GM23338 (cell line): ENCODE measurements around the gene RWDD3. TPM values are rescaled to one million over a fixed set of nuclear protein-coding genes. Genes with fewer than 3 reads are reported as not detected.

Experiments used
- ATAC-seq: fragments of 200-7000 bp; cut with Tn5 transposase; 3 replicates; pipeline ENCODE4 v1.9.1; 2020
- DNase-seq: peaks from one replicate; pipeline ENCODE4 v3.0.0-alpha.2; 2015; ENCODE audit warnings: low spot score
- H2AFZ ChIP-seq: fragments of 200-600 bp; sonication (generic); 2 replicates; pipeline ENCODE4 v1.8.0; 2016; ENCODE audit warnings: antibody characterized with exemption, mild to moderate bottlenecking, moderate library complexity
- H3F3A ChIP-seq: fragments of 200-600 bp; sonication (generic); replicated peaks from 2 replicates; pipeline ENCODE4 v1.8.0; 2017; ENCODE audit warnings: antibody characterized with exemption, mixed run types, low read depth
- H3K27ac ChIP-seq: fragments of 200-600 bp; sonication (generic); 2 replicates; pipeline ENCODE4 v1.6.1; 2016; ENCODE audit warnings: low read depth
- H3K27me3 ChIP-seq: fragments of 200-600 bp; sonication (generic); 2 replicates; pipeline ENCODE4 v1.8.0; 2016; ENCODE audit warnings: mild to moderate bottlenecking, mixed run types, moderate library complexity; ENCODE audit not compliant: insufficient read depth
- H3K36me3 ChIP-seq: fragments of 200-600 bp; sonication (generic); 2 replicates; pipeline ENCODE4 v1.8.0; 2016; ENCODE audit warnings: mild to moderate bottlenecking; ENCODE audit not compliant: insufficient read depth
- H3K4me1 ChIP-seq: fragments of 200-600 bp; sonication (generic); 2 replicates; pipeline ENCODE4 v1.8.0; 2016; ENCODE audit warnings: mild to moderate bottlenecking, moderate library complexity; ENCODE audit not compliant: insufficient read depth
- H3K4me2 ChIP-seq: fragments of 200-600 bp; sonication (generic); 2 replicates; pipeline ENCODE4 v1.7.1; 2017; ENCODE audit warnings: mixed run types
- H3K4me3 ChIP-seq: fragments of 200-600 bp; sonication (generic); 2 replicates; pipeline ENCODE4 v1.6.1; 2016; ENCODE audit warnings: mixed run types
- H3K79me2 ChIP-seq: fragments of 200-600 bp; sonication (generic); replicated peaks from 2 replicates; pipeline ENCODE4 v1.8.0; 2017; ENCODE audit warnings: mild to moderate bottlenecking; ENCODE audit not compliant: insufficient read depth
- H3K9me2 ChIP-seq: fragments of 200-600 bp; sonication (generic); 2 replicates; pipeline ENCODE4 v1.8.0; 2017; ENCODE audit not compliant: insufficient read depth
- H4K20me1 ChIP-seq: fragments of 200-600 bp; sonication (generic); replicated peaks from 2 replicates; pipeline ENCODE4 v1.8.0; 2017; ENCODE audit warnings: mild to moderate bottlenecking; ENCODE audit not compliant: insufficient read depth
- H3K27ac Mint-ChIP-seq: 2 replicates; pipeline ENCODE4 v1.8.0; 2020; ENCODE audit warnings: inconsistent platforms, mild to moderate bottlenecking, moderate library complexity, mixed read lengths
- H3K27me3 Mint-ChIP-seq: 3 replicates; pipeline ENCODE4 v1.8.0; 2022; ENCODE audit warnings: low read depth, mild to moderate bottlenecking, moderate library complexity, mixed read lengths, inconsistent platforms; ENCODE audit not compliant: insufficient read depth, poor library complexity
- H3K36me3 Mint-ChIP-seq: 3 replicates; pipeline ENCODE4 v1.8.0; 2021; ENCODE audit warnings: low read depth, mild to moderate bottlenecking, inconsistent platforms, moderate library complexity, mixed read lengths
- H3K4me1 Mint-ChIP-seq: 3 replicates; pipeline ENCODE4 v1.8.0; 2020; ENCODE audit warnings: mild to moderate bottlenecking, inconsistent platforms, mixed read lengths
- H3K4me3 Mint-ChIP-seq: 3 replicates; pipeline ENCODE4 v1.8.0; 2021; ENCODE audit warnings: moderate library complexity, mild to moderate bottlenecking, inconsistent platforms, mixed read lengths
- H3K9me3 Mint-ChIP-seq: 3 replicates; pipeline ENCODE4 v1.8.0; 2020; ENCODE audit warnings: moderate library complexity, mild to moderate bottlenecking, inconsistent platforms, mixed read lengths
- CREB1 ChIP-seq: fragments of 250-450 bp; sonication (Bioruptor Pico); IDR thresholded peaks from 2 replicates; pipeline ENCODE4 v1.5.0; 2020; ENCODE audit warnings: low read depth, mild to moderate bottlenecking, moderate library complexity
- EZH2phosphoT487 ChIP-seq: fragments of 200-600 bp; sonication (generic); IDR thresholded peaks from one replicate; pipeline ENCODE4 v1.8.1; 2018; ENCODE audit warnings: antibody characterized with exemption; ENCODE audit not compliant: unreplicated experiment
- NANOG ChIP-seq: IDR thresholded peaks from 2 replicates; pipeline ENCODE4 v1.6.1; 2016; ENCODE audit warnings: antibody characterized with exemption, borderline replicate concordance
- POLR2AphosphoS5 ChIP-seq: IDR thresholded peaks from 2 replicates; pipeline ENCODE4 v1.6.1; 2016; ENCODE audit warnings: antibody characterized with exemption, low read depth
- REST ChIP-seq: IDR thresholded peaks from one replicate; pipeline ENCODE4 v1.6.1; 2018; ENCODE audit warnings: antibody characterized with exemption; ENCODE audit not compliant: unreplicated experiment
- STAT1 ChIP-seq: IDR thresholded peaks from one replicate; pipeline ENCODE4 v1.6.1; 2016; ENCODE audit warnings: antibody characterized with exemption; ENCODE audit not compliant: unreplicated experiment
- ZNF331 ChIP-seq: fragments of 250-450 bp; sonication (Bioruptor Pico); IDR thresholded peaks from 2 replicates; pipeline ENCODE4 v1.5.0; 2020; ENCODE audit warnings: low read depth, mild to moderate bottlenecking, moderate library complexity
- ZNF462 ChIP-seq: fragments of 250-450 bp; sonication (Bioruptor Pico); IDR thresholded peaks from 2 replicates; pipeline ENCODE4 v1.5.0; 2020; ENCODE audit warnings: mild to moderate bottlenecking, moderate library complexity
- polyA plus RNA-seq: library from polyadenylated mRNA; unstranded; fragments of >200 nt; fragmentation: Nextera tagmentation; extraction: Ambion mirVana; gene quantifications from 2 replicates; pipeline ENCODE4 v1.2.1, GENCODE V29; 2016
- total RNA-seq: library from RNA; depleted of rRNA; stranded (reverse); fragments of >200 nt; shearing (Covaris generic); gene quantifications from 2 replicates; pipeline ENCODE4 v1.2.3, GENCODE V29; 2014

RWDD3 gene
- total and polyA plus RNA-seq, 2 experiments from 2014 or later, result 19.3 to 50.7 TPM

GRCh38 chr1:95249916-95250315 lies 15.9 kb downstream of the RWDD3 start:
- no peaks in the 10 kb centered on the region; the same call in 1 of the 2 replicates for H3K9me2 ChIP-seq
- H3K27ac Mint-ChIP-seq, result no peak overlapping the region
- H4K20me1 ChIP-seq, result no peaks in the 10 kb centered on the region
- H3K36me3 ChIP-seq, result no peaks in the 10 kb centered on the region
- H3K36me3 Mint-ChIP-seq, result peaks cover 11% of the 10 kb centered on the region; the same call in 2 of the 3 replicates
- DNase-seq (no peak), ATAC-seq (no peak)
- H3K4me3 ChIP-seq, result no peak overlapping the region
- no peaks in the 10 kb centered on the region for H3F3A ChIP-seq
- no peak overlapping the region for H2AFZ ChIP-seq
- no peaks in the 10 kb centered on the region for H3K79me2 ChIP-seq
- no peaks in the 10 kb centered on the region for H3K27me3 Mint-ChIP-seq
- TF ChIP-seq NANOG, result no peak
- no peak overlapping the region for H3K4me3 Mint-ChIP-seq
- no peak overlapping the region for H3K27ac ChIP-seq
- H3K4me1 Mint-ChIP-seq, result peaks cover 23% of the 10 kb centered on the region
- H3K9me3 Mint-ChIP-seq, result peaks cover 4% of the 10 kb centered on the region; the same call in 1 of the 3 replicates
- H3K27me3 ChIP-seq, result no peaks in the 10 kb centered on the region
- H3K4me1 ChIP-seq, result no peaks in the 10 kb centered on the region
- H3K4me2 ChIP-seq, result no peak overlapping the region

- Histone ChIP-seq H2AFZ (no peak overlapping the region), H3K4me3 (no peak overlapping the region), H3K27ac (no peak overlapping the region), H3K4me1 (peaks cover 2% of the 10 kb centered on the region; the same call in 1 of the 2 replicates), H3K79me2 (no peaks in the 10 kb centered on the region), H3K9me2 (no peaks in the 10 kb centered on the region; the same call in 1 of the 2 replicates), H3F3A (no peaks in the 10 kb centered on the region), H3K36me3 (no peaks in the 10 kb centered on the region), H3K4me2 (no peak overlapping the region), H4K20me1 (no peaks in the 10 kb centered on the region), H3K27me3 (no peaks in the 10 kb centered on the region)
- ATAC-seq (no peak), DNase-seq (no peak)
- Mint-ChIP-seq H3K27me3 (no peaks in the 10 kb centered on the region), H3K4me3 (no peak overlapping the region), H3K4me1 (peaks cover 13% of the 10 kb centered on the region), H3K9me3 (peaks cover 4% of the 10 kb centered on the region; the same call in 1 of the 3 replicates), H3K36me3 (peaks cover 11% of the 10 kb centered on the region; the same call in 2 of the 3 replicates), H3K27ac (no peak overlapping the region)
- TF ChIP-seq EZH2phosphoT487 (no peak), CREB1 (no peak), REST (no peak), ZNF331 (no peak), STAT1 (no peak), ZNF462 (no peak), POLR2AphosphoS5 (no peak), NANOG (no peak)
These were observed 18.4 kb downstream of the RWDD3 start for GRCh38 chr1:95252422-95252821.
